ENCODE measurements around the gene STX1A.

STX1A gene

GRCh38 chr7:73707045-73707631, 12.3 kb downstream of the STX1A start:
- Mint-ChIP-seq H3K36me3 (no peaks in the 10 kb centered on the region), H3K27me3 (peaks cover 5% of the 10 kb centered on the region), H3K4me1 (peaks cover 17% of the 10 kb centered on the region), H3K27ac (no peak overlapping the region), H3K4me3 (peak overlapping the region; percentile 41), H3K9me3 (no peaks in the 10 kb centered on the region)
- peak; percentile 38 to 39 for DNase-seq (ENCODE audit: low spot score in 2 of 2)
- ATAC-seq (ENCODE audit: low read depth), result peak; percentile 72

DNA sequence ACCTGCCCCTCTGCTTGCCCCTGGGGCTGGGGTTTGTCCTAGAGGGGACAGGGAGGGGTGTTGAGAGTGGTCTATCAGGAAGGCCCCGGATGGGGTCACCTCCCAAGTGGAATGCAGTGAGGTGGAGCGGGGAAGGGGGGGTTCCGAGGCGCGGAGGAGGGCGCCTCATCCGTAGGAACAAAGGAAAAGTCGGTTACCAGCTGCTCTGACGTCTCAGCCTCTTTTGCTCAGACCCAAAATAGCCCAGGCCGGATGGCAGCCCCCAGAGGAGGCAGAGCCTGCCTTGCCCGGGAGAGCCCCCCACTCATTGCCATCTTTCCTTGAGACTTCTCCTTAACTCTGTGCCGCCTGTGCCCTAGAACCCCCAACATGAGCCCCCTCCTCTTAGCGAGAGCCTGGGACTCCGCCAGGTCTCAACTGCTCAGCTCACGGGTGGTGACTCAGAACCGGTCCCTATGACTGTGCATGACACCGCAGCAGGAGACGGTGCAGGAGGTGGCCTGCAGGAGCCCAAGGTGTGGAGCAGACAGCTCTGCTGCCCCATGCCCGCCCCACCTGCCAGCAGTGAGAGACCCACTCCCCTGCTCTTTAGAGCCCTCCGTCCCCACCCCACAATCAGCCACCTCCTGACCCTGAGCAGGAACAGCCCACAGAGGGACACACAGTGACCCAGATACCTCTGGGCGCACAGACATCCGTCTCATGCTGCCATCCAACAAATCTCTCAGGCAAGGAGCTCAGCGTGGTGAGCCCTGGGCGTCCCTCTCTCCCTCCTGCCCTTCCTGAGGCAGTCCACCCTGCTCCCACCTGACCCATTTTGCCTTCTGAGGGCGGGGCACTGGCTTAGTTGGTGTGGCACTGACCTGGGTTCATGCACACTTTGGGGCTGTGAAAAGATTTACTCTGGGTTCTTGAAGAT, 13.1 kb downstream of the STX1A start:
- ATAC-seq (ENCODE audit: low read depth) (no peak), DNase-seq (ENCODE audit: low spot score in 2 of 2) (no peak)
- peaks cover 1% of the 10 kb centered on the region for H3K27me3 Mint-ChIP-seq
- peaks cover 17% of the 10 kb centered on the region for H3K4me1 Mint-ChIP-seq
- no peaks in the 10 kb centered on the region for H3K36me3 Mint-ChIP-seq
- peak overlapping the region; percentile 41 for H3K4me3 Mint-ChIP-seq
- no peaks in the 10 kb centered on the region for H3K9me3 Mint-ChIP-seq
- no peak overlapping the region for H3K27ac Mint-ChIP-seq

DNA sequence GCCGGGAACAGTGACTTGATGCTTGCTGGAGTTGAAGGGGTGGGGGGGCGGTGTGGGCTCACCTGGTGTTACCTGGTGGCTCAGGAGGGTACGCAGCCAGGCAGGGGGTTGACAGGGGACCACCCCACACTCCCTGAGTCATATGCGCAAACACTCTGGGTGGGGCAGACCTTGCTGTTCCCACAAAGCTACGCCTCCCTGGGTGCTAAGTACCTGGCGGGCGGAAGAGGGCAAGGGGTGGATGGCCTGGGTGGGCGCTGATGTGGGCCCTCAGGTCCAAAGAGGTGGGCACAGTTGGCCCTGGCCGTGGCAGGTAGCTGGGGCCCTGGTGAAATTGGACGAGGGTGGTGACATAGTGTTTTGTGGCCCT, 13.9 kb downstream of the STX1A start:
- H3K27ac Mint-ChIP-seq, result no peak overlapping the region
- H3K9me3 Mint-ChIP-seq, result no peaks in the 10 kb centered on the region
- ATAC-seq (ENCODE audit: low read depth) (no peak), DNase-seq (ENCODE audit: low spot score in 2 of 2) (no peak)
- peaks cover 17% of the 10 kb centered on the region for H3K4me1 Mint-ChIP-seq
- H3K27me3 Mint-ChIP-seq, result peaks cover 1% of the 10 kb centered on the region
- H3K4me3 Mint-ChIP-seq, result no peak overlapping the region
- no peaks in the 10 kb centered on the region for H3K36me3 Mint-ChIP-seq

DNA sequence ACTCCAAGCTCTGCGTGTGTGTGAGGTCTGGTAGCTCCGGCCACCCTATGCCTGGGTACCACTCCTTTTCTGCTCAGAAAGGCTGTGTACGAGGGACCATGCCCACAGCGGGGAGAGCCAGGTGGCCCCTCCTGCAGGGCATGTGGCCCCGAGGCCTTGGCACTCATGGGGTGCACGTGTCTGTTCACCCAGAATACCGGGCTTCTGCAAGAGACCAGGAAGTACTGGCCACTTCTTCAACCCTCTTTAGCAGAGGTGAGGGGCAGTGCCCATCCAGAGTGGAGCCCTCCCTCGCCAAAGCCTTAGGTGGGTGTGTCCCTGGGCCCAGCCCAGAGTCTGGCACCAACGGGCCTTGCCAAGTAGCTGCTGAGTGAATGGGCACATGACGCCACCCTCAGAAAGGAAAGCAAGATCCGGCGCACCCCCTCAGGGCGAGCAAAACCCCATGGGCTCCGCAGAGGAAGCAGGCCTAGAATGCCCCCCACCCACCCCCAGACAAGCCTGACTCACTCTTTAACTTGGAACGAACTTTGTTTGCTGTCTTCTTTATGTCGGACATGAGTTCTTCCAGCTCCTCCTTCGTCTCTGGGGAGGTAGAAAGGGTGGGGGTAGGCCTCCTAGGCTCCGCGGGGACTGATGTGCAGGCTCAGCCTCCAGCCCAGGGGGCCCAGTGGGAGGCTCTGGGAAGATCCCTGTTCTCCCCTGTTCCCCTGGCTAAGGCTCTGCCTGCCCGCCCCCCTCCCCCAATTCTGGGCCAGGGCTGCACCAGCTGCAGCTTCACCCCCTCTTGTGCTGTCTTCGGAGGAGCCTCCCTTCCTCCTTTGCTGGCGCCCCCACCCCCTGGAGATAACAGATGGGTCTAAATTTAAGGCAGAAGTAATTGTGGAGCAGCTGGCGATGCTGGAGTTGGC, 14.6 kb downstream of the STX1A start:
- H3K36me3 Mint-ChIP-seq, result no peaks in the 10 kb centered on the region

DNA sequence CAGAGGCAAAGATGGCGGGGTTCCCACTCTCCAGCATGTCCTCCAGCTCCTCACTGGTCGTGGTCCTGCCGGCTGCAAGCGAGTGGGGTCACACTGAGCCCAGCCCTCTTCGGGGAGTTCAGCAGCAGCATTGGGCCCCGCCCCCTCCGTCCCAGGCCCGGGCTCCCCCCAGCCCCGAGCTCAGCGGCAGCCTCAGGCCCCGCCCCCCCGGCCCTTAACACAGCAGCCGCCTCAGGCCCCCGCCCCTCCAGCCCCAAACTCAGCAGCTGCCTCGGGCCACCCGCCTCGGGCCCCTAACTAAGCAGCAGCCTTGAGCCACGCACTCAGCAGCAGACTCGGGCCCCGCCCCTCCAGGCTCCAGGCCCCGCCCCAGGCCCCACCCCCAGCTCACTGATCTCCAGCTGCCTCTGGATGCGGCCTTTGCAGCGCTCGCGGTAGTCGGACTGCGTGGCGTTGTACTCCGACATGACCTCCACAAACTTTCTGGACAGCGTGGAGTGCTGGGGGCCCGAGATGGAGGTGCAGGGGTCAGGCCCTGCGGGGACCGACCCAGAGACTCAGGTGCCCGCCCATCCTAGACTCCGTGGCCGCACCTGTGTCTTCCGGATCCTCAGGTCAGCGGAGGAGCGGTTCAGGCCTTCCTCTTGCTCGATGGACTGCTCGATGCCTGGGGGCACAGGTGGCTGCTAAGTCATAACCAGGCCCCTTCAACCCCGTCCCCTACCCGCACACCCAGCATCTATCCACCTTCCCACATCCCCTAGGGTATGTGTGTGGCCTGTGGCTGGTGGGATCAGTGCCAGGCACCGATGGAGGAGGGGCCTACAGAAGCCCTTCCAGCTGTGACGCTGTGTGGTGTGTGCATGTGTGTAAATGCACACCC, 15.5 kb downstream of the STX1A start:
- DNase-seq (ENCODE audit: low spot score in 2 of 2), result no peak
- peak; percentile 63 for ATAC-seq (ENCODE audit: low read depth)

More for the DNA sequence above, 14.6 kb downstream of the STX1A start:
- no peak overlapping the region for H3K27ac Mint-ChIP-seq
- ATAC-seq (ENCODE audit: low read depth) (no peak), DNase-seq (ENCODE audit: low spot score in 2 of 2) (no peak)
- peaks cover 17% of the 10 kb centered on the region for H3K4me1 Mint-ChIP-seq
- H3K9me3 Mint-ChIP-seq, result no peaks in the 10 kb centered on the region
- peaks cover 1% of the 10 kb centered on the region for H3K27me3 Mint-ChIP-seq
- H3K4me3 Mint-ChIP-seq, result no peak overlapping the region

DNA sequence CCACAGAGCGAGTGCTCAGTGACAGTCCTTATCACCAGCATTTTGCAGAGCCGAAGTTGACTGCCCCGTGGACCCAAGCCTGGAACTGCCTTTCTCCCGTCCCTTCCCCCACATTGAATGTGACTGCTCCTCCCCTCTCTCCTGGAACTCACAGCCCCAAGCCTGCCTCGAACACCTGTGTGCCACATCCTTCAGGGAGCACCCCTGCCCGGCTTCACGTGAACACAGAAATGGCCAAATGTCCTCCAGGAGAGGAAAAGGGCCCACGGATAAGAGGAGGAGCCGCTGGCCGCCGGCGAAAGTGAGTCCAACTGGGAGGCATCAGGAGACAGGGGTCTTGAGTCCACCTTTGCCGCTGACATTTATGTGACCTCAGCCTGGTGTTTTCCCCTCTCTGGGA, 16.2 kb downstream of the STX1A start:
- Mint-ChIP-seq H3K36me3 (peaks cover 6% of the 10 kb centered on the region), H3K27ac (no peak overlapping the region), H3K27me3 (peaks cover 1% of the 10 kb centered on the region), H3K4me3 (peak overlapping the region; percentile 44), H3K4me1 (peaks cover 17% of the 10 kb centered on the region), H3K9me3 (no peaks in the 10 kb centered on the region)
- ATAC-seq (ENCODE audit: low read depth), result no peak
- no peak for DNase-seq (ENCODE audit: low spot score in 2 of 2)

More for the DNA sequence above, 15.5 kb downstream of the STX1A start:
- Mint-ChIP-seq H3K9me3 (no peaks in the 10 kb centered on the region), H3K4me3 (peak overlapping the region; percentile 59), H3K27ac (no peak overlapping the region), H3K4me1 (peaks cover 17% of the 10 kb centered on the region), H3K27me3 (peaks cover 1% of the 10 kb centered on the region), H3K36me3 (no peaks in the 10 kb centered on the region)

GRCh38 chr7:73702665-73703064, 16.8 kb downstream of the STX1A start:
- Mint-ChIP-seq H3K4me1 (peaks cover 17% of the 10 kb centered on the region), H3K9me3 (no peaks in the 10 kb centered on the region), H3K27me3 (peaks cover 1% of the 10 kb centered on the region), H3K36me3 (peaks cover 7% of the 10 kb centered on the region), H3K27ac (no peak overlapping the region), H3K4me3 (peak overlapping the region; percentile 18)
- DNase-seq (ENCODE audit: low spot score in 2 of 2) (no peak), ATAC-seq (ENCODE audit: low read depth) (no peak)

DNA sequence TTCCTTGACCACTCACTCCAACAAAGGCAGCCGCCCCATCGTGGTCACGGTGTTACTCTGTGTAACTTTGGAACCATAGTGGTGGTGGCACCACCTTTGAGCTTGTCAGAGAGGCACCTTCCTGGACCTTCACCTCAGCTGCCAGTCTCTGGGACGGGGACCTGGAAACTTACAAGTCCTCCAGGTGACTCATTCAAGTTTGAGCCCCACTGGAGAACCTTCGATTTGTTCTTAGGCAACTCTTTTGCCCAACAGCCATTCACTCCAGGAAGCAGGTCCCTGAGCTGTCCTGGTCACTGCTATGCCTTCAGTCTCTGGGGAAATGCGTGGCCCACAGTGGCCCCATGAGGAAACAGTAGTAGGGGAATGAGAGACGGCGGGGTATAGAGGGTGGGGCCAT, 17.2 kb downstream of the STX1A start:
- peaks cover 1% of the 10 kb centered on the region for H3K27me3 Mint-ChIP-seq
- no peak overlapping the region for H3K27ac Mint-ChIP-seq
- DNase-seq (ENCODE audit: low spot score in 2 of 2) (no peak), ATAC-seq (ENCODE audit: low read depth) (no peak)
- H3K4me3 Mint-ChIP-seq, result peak overlapping the region; percentile 18
- no peaks in the 10 kb centered on the region for H3K9me3 Mint-ChIP-seq
- peaks cover 10% of the 10 kb centered on the region for H3K36me3 Mint-ChIP-seq
- H3K4me1 Mint-ChIP-seq, result peaks cover 15% of the 10 kb centered on the region

DNA sequence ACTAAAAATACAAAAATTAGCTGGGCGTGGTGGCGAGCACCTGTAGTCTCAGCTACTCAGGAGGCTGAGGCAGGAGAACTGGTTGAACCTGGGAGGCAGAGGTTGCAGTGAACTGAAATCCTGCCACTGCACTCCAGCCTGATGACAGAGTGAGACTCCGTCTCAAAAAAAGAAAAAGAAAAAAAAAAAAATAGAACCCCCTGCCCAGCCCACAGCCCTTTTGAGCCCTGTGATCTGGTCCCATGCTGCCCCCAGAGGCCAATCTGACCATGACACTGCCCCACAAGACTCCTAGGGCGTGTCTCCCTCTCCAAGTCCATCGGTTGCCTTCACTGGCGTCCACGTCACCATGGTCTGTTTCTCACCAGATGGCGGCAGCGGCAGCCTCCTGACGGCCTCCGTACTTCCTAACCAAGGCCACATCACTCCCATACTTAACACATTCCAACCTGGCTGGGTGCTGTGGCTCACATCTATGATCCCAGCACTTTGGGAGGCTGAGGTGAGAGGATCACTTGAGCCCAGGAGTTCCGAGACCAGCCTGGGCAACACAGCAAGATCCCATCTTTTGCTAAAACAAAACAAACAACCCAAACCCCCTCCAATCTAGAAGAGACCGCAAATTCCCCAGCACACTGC, 18.0 kb downstream of the STX1A start:
- DNase-seq (ENCODE audit: low spot score in 2 of 2) (no peak), ATAC-seq (ENCODE audit: low read depth) (no peak)
- H3K9me3 Mint-ChIP-seq, result no peaks in the 10 kb centered on the region
- no peaks in the 10 kb centered on the region for H3K27me3 Mint-ChIP-seq
- H3K4me1 Mint-ChIP-seq, result peaks cover 8% of the 10 kb centered on the region
- no peak overlapping the region for H3K4me3 Mint-ChIP-seq
- H3K27ac Mint-ChIP-seq, result no peak overlapping the region
- peaks cover 17% of the 10 kb centered on the region for H3K36me3 Mint-ChIP-seq

DNA sequence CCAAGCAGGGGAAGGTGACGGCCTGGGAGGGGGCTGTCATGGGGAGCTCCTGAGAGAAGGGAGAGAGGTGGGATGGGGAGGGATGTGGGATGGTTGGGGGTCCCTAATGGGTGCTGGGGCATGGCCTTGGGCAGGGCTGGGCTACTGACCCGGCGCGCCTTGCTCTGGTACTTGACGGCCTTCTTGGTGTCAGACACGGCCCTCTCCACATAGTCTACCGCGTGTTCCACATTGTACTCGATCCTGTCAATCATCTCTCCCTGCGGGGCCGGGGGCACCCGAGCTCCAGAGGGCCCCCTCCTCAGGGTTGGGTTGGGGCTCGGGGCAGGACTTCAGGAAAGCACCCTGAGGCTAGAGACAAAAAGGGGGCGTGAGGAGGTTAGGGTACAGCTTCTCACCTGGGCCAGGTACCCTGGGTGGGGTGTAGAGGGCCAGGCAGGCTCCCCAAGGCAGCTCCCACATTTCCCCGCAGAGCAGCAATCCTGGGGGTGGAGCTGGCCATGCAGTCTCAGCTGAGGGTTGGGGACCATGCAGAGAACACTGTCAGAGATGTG, 18.8 kb downstream of the STX1A start:
- no peak overlapping the region for H3K4me3 Mint-ChIP-seq

GRCh38 chr7:73700069-73700423, 19.4 kb downstream of the STX1A start:
- H3K27ac Mint-ChIP-seq, result no peak overlapping the region
- no peak for ATAC-seq (ENCODE audit: low read depth)

More for the DNA sequence above, 18.8 kb downstream of the STX1A start:
- ATAC-seq (ENCODE audit: low read depth) (no peak), DNase-seq (ENCODE audit: low spot score in 2 of 2) (no peak)
- Mint-ChIP-seq H3K27ac (no peak overlapping the region), H3K36me3 (peaks cover 19% of the 10 kb centered on the region), H3K27me3 (no peaks in the 10 kb centered on the region), H3K9me3 (no peaks in the 10 kb centered on the region), H3K4me1 (peaks cover 6% of the 10 kb centered on the region)

GRCh38 chr7:73699370-73700068, 19.9 kb downstream of the STX1A start:
- Mint-ChIP-seq H3K27ac (no peak overlapping the region), H3K9me3 (no peaks in the 10 kb centered on the region), H3K4me3 (no peak overlapping the region), H3K27me3 (no peaks in the 10 kb centered on the region), H3K4me1 (peaks cover 6% of the 10 kb centered on the region), H3K36me3 (peaks cover 25% of the 10 kb centered on the region)
- ATAC-seq (ENCODE audit: low read depth) (no peak), DNase-seq (ENCODE audit: low spot score in 2 of 2) (no peak)

More at GRCh38 chr7:73700069-73700423, 19.4 kb downstream of the STX1A start:
- no peaks in the 10 kb centered on the region for H3K9me3 Mint-ChIP-seq
- H3K27me3 Mint-ChIP-seq, result no peaks in the 10 kb centered on the region
- H3K4me3 Mint-ChIP-seq, result no peak overlapping the region
- H3K36me3 Mint-ChIP-seq, result peaks cover 22% of the 10 kb centered on the region
- DNase-seq (ENCODE audit: low spot score in 2 of 2), result no peak
- H3K4me1 Mint-ChIP-seq, result peaks cover 6% of the 10 kb centered on the region
